GM21360 (cell line): ENCODE data around the gene FLNA.
"Not testable (repeated sequence)": the region's sequence is repeated elsewhere in the genome, so short reads cannot be mapped to it uniquely, and the experiment has no call there.

Experiments used
- ATAC-seq: cut with Tn5 transposase; IDR thresholded peaks from one replicate; pipeline ENCODE4 v1.9.1; 2021; ENCODE audit warnings: mild to moderate bottlenecking, moderate library complexity; ENCODE audit not compliant: unreplicated experiment

FLNA gene

DNA sequence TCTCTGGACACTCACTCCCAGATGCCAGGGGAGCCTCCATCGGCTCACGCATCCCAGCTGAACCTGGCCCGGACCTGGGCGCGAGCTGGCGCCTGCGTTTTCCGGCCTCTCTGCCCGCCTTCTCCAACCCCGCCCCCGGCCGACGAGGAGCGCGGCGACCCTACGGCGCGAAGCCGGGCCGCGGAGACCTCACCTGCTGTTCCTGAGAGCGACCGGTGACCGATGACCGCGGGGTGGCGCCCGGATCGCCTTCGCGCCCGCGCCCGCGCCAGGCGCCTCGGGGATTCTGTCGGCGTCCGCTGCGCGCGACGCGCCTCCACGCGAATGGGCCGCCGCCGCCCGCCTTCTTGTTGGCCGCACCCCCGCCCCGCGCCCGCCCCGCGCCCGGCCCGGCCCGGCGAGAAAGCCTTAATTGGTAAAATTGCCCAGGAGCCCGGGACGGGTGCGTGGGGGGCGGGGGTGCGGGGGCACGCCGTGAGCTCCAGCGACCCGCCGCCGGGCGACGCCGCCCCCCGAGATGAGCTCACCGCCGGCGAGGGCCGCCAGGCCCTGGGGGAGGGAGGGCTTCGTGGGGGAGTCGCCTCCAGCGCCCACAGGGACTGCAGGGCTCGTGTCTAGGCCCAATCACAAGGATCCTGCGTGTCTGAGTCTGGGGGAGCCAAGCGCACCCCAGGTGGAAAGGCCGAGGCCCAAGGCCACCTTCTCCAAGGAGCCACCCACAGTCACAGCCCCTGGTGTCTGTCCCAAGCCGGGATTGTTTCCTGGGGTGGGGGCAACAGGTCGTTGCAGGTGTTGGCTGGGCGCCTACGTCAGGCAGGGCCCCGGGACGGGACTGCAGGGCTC is at the start of gene FLNA:
Gene FLNA (minus strand): TSS at position 322 of the 843 bp plus-strand sequence. CDS start 3,389 bp downstream, outside the sequence.
- no peak for ATAC-seq

- ATAC-seq = no peak
Measured at GRCh38 chrX:154420402-154420756, 45.9 kb upstream of the FLNA start.

DNA sequence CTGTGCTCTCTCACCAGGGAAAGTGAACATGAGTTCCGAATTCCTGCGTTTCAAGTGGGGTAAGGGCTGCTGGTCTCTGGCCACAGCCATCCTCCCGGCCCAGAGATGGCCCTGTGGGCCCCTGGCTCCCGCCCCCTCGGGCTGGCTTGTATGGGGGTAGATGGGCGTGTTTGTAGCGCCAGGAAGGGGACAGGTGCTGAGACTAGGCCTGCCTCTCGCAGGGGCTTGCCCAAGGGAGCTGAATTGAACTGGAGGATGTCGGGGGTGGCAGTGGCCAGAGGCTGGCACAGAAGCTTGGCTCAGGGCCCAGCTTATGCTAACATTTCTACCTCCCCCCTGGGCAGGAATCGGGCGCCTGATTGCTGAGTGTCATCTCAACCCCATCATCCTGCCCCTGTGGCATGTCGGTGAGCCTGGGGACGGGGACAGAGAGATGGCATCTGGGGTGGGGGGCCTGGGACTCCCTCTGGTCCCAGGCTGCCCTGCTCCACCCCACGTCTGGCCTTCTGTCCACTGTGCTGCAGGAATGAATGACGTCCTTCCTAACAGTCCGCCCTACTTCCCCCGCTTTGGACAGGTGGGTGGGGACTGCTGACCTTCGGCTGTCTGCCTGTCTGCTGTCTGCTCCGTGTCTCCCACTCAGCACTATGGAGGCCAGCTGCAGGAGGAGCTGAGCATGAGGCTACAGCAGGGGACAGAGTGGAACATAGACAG is 45.4 kb upstream of the FLNA start:
- no peak for ATAC-seq

DNA sequence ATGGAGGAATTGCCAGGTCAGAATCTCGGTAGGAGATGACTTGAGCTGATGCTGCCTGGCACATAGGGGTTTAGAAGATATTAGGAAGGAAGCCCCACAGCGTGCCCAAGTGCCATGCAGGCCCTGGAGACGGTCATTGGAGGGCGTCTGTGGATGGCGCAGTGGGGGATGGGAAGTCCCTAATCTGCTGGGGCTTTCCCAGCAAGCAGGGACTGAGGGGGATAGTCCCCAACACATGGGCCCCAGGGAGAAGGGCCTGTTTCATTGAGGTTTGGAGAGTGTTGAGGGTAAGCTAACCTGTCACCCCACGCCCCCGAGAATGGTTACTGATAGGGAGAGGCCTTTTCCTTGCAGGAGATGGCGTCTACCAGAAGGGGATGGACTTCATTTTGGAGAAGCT is 44.8 kb upstream of the FLNA start:
- ATAC-seq = no peak

DNA sequence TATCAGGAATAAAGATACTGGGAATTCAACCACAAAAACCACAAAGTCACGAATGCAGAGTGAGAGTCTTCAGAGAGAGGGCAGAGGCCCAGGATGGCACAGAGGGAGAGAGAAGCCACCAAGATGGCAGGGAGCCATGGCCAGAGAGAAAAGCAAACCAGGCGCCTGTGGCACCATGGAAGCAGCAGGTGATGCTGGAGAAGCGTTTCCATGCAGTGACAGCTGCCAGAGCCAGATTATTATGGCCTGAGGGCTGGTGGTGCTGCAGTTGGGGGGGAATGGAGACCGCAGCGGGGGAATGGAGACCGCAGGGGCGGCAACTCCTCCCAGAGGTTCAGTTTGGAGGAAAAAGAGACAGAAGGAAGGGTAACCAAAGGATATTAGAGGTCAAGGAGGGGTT is 42.7 kb upstream of the FLNA start:
- ATAC-seq = no peak

- no peak for ATAC-seq
Measured at GRCh38 chrX:154413142-154413541, 38.7 kb upstream of the FLNA start.

DNA sequence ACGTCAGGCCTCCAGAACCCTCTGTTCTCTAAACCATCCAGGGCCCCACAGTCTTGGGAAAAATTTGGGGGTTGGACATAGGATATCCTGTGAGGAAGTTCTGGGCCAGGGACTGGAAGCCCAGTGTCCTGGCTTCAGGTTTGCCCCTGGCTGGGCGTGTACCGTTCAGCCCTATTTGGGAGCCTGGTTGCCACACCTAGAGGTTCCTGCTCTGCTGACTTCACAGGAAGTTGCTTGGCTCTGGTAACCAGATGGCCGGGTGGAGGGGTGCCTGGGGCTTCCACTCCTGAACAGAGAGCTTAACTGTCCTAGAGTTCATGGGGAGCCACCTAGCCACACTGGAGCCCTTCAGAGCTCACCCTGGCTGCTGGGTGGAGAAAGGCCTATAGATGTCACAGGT is 38.0 kb upstream of the FLNA start:
- ATAC-seq = no peak

GRCh38 chrX:154411981-154412340 is 37.5 kb upstream of the FLNA start:
- ATAC-seq = peak; percentile 40

GRCh38 chrX:154409222-154409871 is 34.9 kb upstream of the FLNA start, which contains the start of gene DNASE1L1:
Gene DNASE1L1, minus strand, starts transcription at chrX:154409254. Its CDS starts 3,686 bp downstream, at chrX:154405568.
- no peak for ATAC-seq

DNA sequence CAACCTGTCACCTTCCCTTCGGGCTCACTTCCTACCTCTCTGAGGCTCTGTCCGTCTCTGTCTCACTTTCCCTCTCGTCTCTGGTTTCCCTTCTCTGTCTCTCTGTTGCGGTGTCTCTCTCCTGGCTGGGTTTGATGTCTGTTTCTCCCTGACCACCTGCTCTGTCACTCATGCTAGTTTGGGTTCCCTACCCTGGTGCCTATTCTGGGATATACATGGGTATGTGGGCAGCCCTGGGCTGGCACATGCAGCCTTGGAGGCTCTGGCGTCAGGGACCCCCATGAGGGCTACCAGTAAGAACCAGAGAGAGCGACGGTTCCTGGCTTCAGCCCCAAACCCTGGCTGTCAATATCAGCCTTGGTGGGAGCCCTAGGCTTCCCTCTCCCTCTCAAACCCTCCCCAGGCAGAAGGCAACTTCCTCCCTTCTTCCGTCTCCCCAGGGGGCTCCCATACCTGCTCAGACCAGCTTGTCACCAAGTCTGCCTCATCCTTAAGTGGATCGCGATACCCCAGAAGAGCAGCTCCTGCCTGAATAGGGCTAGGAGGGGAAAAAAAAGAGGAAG is 34.3 kb upstream of the FLNA start:
- no peak for ATAC-seq

- no peak for ATAC-seq
Measured at GRCh38 chrX:154404625-154405192, 30.3 kb upstream of the FLNA start.

DNA sequence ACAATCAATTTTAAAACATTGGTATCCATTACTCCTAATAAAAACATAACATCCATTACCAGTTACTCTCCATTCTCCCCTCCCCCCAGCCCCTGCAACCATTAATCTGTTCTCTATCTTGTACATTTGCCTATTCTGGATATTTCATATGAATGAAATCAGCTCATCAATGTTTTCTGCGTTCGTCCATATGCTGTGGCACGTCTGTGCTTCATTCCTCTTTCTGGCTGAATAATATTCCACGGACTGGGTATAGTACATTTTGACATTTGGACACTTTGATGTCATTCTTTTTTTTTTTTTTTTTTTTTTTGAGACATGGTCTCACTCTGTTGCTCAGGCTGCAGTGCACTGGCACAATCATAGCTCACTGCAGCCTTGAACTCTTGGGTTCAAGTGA is 29.4 kb upstream of the FLNA start:
- ATAC-seq = no peak

DNA sequence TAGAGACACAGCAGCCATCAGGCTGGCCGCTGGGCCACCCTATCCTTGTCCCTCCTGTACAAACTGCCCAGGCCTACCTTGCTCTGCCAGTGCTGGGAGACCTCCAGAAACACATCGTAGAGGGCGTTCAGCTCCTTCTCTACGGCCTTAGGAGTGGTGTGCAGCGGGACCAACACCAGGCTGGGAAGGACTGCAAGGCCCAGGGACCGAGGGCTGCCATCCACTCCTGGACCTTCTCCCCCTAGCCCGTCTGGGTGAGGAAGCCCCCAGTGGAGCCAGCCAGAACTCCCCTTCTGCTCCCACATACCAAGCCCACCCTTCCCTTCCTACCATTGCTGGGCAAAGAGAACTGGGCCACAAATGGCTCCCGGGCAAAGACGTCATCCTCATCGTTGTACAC is 28.8 kb upstream of the FLNA start:
- ATAC-seq = no peak

GRCh38 chrX:154402622-154403127 is 28.2 kb upstream of the FLNA start:
- ATAC-seq = no peak

DNA sequence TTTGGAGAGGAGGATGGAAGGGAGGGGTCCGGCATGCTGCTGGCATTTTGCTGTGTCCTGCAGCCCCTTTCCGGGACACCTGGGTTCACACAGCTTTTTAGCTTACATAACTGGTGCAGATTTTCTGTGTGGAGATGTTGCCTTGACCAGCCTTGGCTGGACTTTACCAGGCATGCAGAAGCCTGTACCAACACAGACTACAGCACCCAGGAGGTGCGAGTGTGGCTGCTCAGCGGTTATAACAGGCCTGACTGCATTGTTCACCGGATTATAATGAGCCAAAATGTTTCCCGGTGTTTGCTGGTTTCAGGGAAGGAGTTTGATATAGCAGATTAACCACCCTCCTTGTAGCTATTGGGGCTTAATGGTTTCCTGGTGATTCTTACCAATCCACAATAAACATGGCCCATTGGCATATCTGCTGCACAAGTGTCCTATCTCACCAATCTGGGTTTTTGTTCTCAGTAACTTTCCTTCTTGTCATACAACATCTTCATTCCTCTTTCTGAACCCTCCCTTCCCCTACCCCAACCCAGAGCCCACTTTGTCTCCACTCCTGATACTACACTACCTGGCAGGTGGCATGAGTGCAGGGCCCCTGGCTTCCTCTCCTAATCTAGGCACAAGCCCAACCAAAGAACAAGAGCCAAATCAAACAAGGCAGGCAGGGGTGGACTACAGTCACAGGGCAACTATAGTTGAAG is 27.6 kb upstream of the FLNA start:
- no peak for ATAC-seq

- no peak for ATAC-seq
Measured at GRCh38 chrX:154401045-154401799, 26.8 kb upstream of the FLNA start.

DNA sequence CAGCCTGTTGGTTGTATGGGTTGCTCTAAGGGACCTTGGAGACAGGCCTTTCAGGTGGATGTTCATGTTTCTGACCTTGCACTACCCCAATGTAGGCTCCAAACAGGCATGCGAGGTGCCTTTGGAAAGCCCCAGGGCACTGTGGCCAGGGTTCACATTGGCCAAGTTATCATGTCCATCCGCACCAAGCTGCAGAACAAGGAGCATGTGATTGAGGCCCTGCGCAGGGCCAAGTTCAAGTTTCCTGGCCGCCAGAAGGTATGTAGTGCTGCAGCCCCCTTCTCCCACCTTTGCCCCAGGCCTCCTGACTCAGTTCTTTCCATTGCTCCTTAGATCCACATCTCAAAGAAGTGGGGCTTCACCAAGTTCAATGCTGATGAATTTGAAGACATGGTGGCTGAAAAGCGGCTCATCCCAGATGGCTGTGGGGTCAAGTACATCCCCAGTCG is 26.0 kb upstream of the FLNA start:
- not testable (repeated sequence) for ATAC-seq

- no peak for ATAC-seq
Measured at GRCh38 chrX:154399527-154400368, 25.3 kb upstream of the FLNA start.
